Psoas muscle (tissue), 8 donors: ENCODE data around the gene MACROH2A2. TPM values are rescaled to one million over a fixed set of nuclear protein-coding genes. Genes with fewer than 3 reads are reported as not detected.
"Not testable (repeated sequence)": the region's sequence is repeated elsewhere in the genome, so short reads cannot be mapped to it uniquely, and the experiment has no call there.

Experiments used
- ATAC-seq, 4 donors: fragments of 200-7000 bp; cut with Tn5 transposase; one replicate each; pipeline ENCODE4 v1.9.1; 2020; ENCODE audit warnings: moderate library complexity in 3 of 4, mild to moderate bottlenecking in 2 of 4
- DNase-seq, 2 donors: peaks; one replicate each; pipeline ENCODE4 v3.0.0-alpha.2; 2020
- H3K27ac ChIP-seq: fragments of 200-600 bp; one replicate; pipeline ENCODE4 v1.8.0; 2022
- H3K27me3 ChIP-seq, 3 donors: fragments of 200-600 bp in 1 of 3; one replicate each; pipeline versions ENCODE4 v1.6.1 to v1.8.0; 2013 to 2022; ENCODE audit warnings: low read length in 2 of 3, mild to moderate bottlenecking in 2 of 3, moderate library complexity in 1 of 3; ENCODE audit not compliant: insufficient read depth in 3 of 3
- H3K36me3 ChIP-seq, 2 donors: fragments of 200-600 bp in 1 of 2; one replicate each; pipeline versions ENCODE4 v1.6.1 to v1.8.0; 2013 to 2022; ENCODE audit warnings: low read depth in 1 of 2, mild to moderate bottlenecking in 1 of 2, moderate library complexity in 1 of 2; ENCODE audit not compliant: insufficient read depth in 1 of 2
- H3K4me1 ChIP-seq: fragments of 200-600 bp; one replicate; pipeline ENCODE4 v1.8.0; 2022
- H3K4me3 ChIP-seq: fragments of 200-600 bp; one replicate; pipeline ENCODE4 v1.8.0; 2022; ENCODE audit warnings: mild to moderate bottlenecking
- H3K9me3 ChIP-seq: fragments of 200-600 bp; one replicate; pipeline ENCODE4 v1.8.0; 2022
- CTCF ChIP-seq: fragments of 200-600 bp; IDR thresholded peaks from one replicate; pipeline ENCODE4 v1.8.0; 2022; ENCODE audit warnings: antibody characterized with exemption
- WGBS, 3 donors: extraction: QIAGEN DNeasy Blood & Tissue Kit; methylation state at CpG; one replicate each; pipeline versions ENCODE4 v1.1.6 to v1.1.7; 2013; 5-methylcytosine and 5-hydroxymethylcytosine counted together
- intact Hi-C, 2 donors: fragments of 100-400 bp; cut with DNase I; formaldehyde crosslinking; loops; one replicate each; pipeline versions ENCODE4 v1.11.0 to v1.14.2; 2022
- polyA plus RNA-seq, 3 donors: library from polyadenylated mRNA; stranded (reverse); fragments of 200-250 nt; gene quantifications; one replicate each; pipeline ENCODE4 v1.2.3, GENCODE V29; 2013
- total RNA-seq, 4 donors: library from RNA; stranded (reverse); fragmentation: NEBNext Ultra II Directional in 2 of 4; extraction: Animal tissue kit (Norgen Biotek cat#: 25700) in 2 of 4; gene quantifications; one replicate each; pipeline versions ENCODE4 v1.2.1 to v1.2.4, GENCODE V29; 2021 to 2023
- donor health status: healthy with polysubstance abuse.
- donor health status: DM: no; HTN: no; CAD: no; lungs with moderate emphysema.
- donor health status: Bipolar disorder and iron deficiency.
- donor health status: healthy.
- donor health status: DM: yes; HTN: yes; CAD: no.
- donor health status: DM: no; HTN: no; CAD: no.
- donor health status: DM: no; HTN: no; CAD: no.
- donor health status: DM: yes; HTN: yes; CAD: no.

MACROH2A2 gene
- total and polyA plus RNA-seq, 7 donors, result 3.0 to 7.2 (median 5.7) TPM

- ATAC-seq (no peak), DNase-seq (no peak)
- H3K27ac ChIP-seq, result no peak overlapping the region
- H3K4me1 ChIP-seq, result no peaks in the 10 kb centered on the region
- 84 to 91% (median 86%) methylated on average over 6 of the region's 6 CpGs for WGBS, 3 donors
- intact Hi-C loops, result no loop called here
- H3K9me3 ChIP-seq, result no peaks in the 10 kb centered on the region
- TF ChIP-seq CTCF, result no peak
- H3K36me3 ChIP-seq, result peaks cover 8 to 64% of the 10 kb centered on the region in 2 donors
- no peak overlapping the region for H3K4me3 ChIP-seq
- H3K27me3 ChIP-seq, result no peaks in the 10 kb centered on the region
These were observed 43.5 kb downstream of the MACROH2A2 start for GRCh38 chr10:70096016-70096704.

- Histone ChIP-seq H3K9me3 (no peaks in the 10 kb centered on the region), H3K27me3 (no peaks in the 10 kb centered on the region), H3K4me3 (no peak overlapping the region), H3K36me3 (peaks cover 8 to 63% of the 10 kb centered on the region in 2 donors), H3K4me1 (no peaks in the 10 kb centered on the region), H3K27ac (no peak overlapping the region)
- no peak for TF ChIP-seq CTCF
- intact Hi-C loops, result no loop called here
- ATAC-seq, result peak in 1 of 4 donors; percentile 20
- DNase-seq, result no peak
- 94 to 96% (median 95%) methylated on average over 5 of the region's 5 CpGs for WGBS, 3 donors
These were observed 44.2 kb downstream of the MACROH2A2 start for GRCh38 chr10:70096705-70097420.

- intact Hi-C loops, result no loop called here
- DNase-seq (no peak), ATAC-seq (no peak)
- H3K27me3 ChIP-seq, result no peaks in the 10 kb centered on the region
- H3K4me3 ChIP-seq, result no peak overlapping the region
- H3K9me3 ChIP-seq, result no peaks in the 10 kb centered on the region
- no peak for TF ChIP-seq CTCF
- H3K4me1 ChIP-seq, result no peaks in the 10 kb centered on the region
- H3K27ac ChIP-seq, result no peak overlapping the region
- peaks cover 8 to 61% of the 10 kb centered on the region in 2 donors for H3K36me3 ChIP-seq
These were observed 44.8 kb downstream of the MACROH2A2 start for GRCh38 chr10:70097459-70097858.

GRCh38 chr10:70098271-70098670 lies 45.6 kb downstream of the MACROH2A2 start:
- H3K27me3 ChIP-seq, result no peaks in the 10 kb centered on the region
- ATAC-seq (no peak), DNase-seq (no peak)
- H3K27ac ChIP-seq, result no peak overlapping the region
- intact Hi-C loops, result no loop called here
- no peaks in the 10 kb centered on the region for H3K9me3 ChIP-seq
- H3K36me3 ChIP-seq, result peaks cover 8 to 53% of the 10 kb centered on the region in 2 donors
- no peaks in the 10 kb centered on the region for H3K4me1 ChIP-seq
- H3K4me3 ChIP-seq, result no peak overlapping the region
- no peak for TF ChIP-seq CTCF
- 96 to 98% (median 97%) methylated on average over 3 of the region's 3 CpGs for WGBS, 3 donors

GRCh38 chr10:70101068-70101562 lies 48.5 kb downstream of the MACROH2A2 start:
- H3K27ac ChIP-seq, H3K4me3 ChIP-seq, DNase-seq, ATAC-seq, H3K9me3 ChIP-seq, H3K27me3 ChIP-seq, intact Hi-C loops, H3K4me1 ChIP-seq: not testable (repeated sequence)
- WGBS, 3 donors, result 75 to 79% (median 77%) methylated on average over 11 of the region's 11 CpGs
- peaks cover 8 to 58% of the 10 kb centered on the region in 2 donors for H3K36me3 ChIP-seq
